ENCODE measurements around the gene LRCOL1. TPM values are rescaled to one million over a fixed set of nuclear protein-coding genes. Genes with fewer than 3 reads are reported as not detected.

Gene LRCOL1
- total RNA-seq, 1 donor from 2014 or later, result 1.8 TPM

- intact Hi-C loops (cut with DNase I), result no loop called here
- Histone ChIP-seq H3K4me1 (peaks cover 3% of the 10 kb centered on the region), H3K27ac (no peak overlapping the region), H3K36me3 (peaks cover 11% of the 10 kb centered on the region), H3K9me3 (no peaks in the 10 kb centered on the region), H3K4me3 (no peak overlapping the region), H3K27me3 (no peaks in the 10 kb centered on the region)
- TF ChIP-seq CTCF (IDR thresholded peaks at IDR 0.05), result no peak
- no peak for DNase-seq
- no peak for ATAC-seq
These were observed 41.4 kb downstream of the LRCOL1 start for GRCh38 chr12:132568826-132569480.

GRCh38 chr12:132568301-132568700 lies 42.1 kb downstream of the LRCOL1 start:
- no peak overlapping the region for H3K27ac ChIP-seq
- DNase-seq (no peak), ATAC-seq (no peak)
- intact Hi-C loops (cut with DNase I), result no loop called here
- no peaks in the 10 kb centered on the region for H3K9me3 ChIP-seq
- H3K27me3 ChIP-seq, result no peaks in the 10 kb centered on the region
- no peak overlapping the region for H3K4me3 ChIP-seq
- peaks cover 3% of the 10 kb centered on the region for H3K4me1 ChIP-seq
- peaks cover 7% of the 10 kb centered on the region for H3K36me3 ChIP-seq
- TF ChIP-seq CTCF (IDR thresholded peaks at IDR 0.05), result no peak

- DNase-seq (no peak), ATAC-seq (no peak)
- intact Hi-C loops (cut with DNase I), result no loop called here
- no peaks in the 10 kb centered on the region for H3K36me3 ChIP-seq
- TF ChIP-seq CTCF (IDR thresholded peaks at IDR 0.05), result no peak
- no peaks in the 10 kb centered on the region for H3K9me3 ChIP-seq
- no peak overlapping the region for H3K4me3 ChIP-seq
- H3K27me3 ChIP-seq, result no peaks in the 10 kb centered on the region
- H3K4me1 ChIP-seq, result peaks cover under 1% of the 10 kb centered on the region
- no peak overlapping the region for H3K27ac ChIP-seq
These were observed 43.8 kb downstream of the LRCOL1 start for GRCh38 chr12:132566516-132567131.

- Histone ChIP-seq H3K27me3 (no peaks in the 10 kb centered on the region), H3K9me3 (no peaks in the 10 kb centered on the region), H3K4me1 (peaks cover 9% of the 10 kb centered on the region), H3K27ac (no peak overlapping the region), H3K36me3 (no peaks in the 10 kb centered on the region), H3K4me3 (no peak overlapping the region)
- DNase-seq (no peak), ATAC-seq (no peak)
- intact Hi-C loops (cut with DNase I), result no loop called here
- TF ChIP-seq CTCF (IDR thresholded peaks at IDR 0.05), result no peak
These were observed 45.0 kb downstream of the LRCOL1 start for GRCh38 chr12:132565365-132565764.

GRCh38 chr12:132563911-132564310 lies 46.5 kb downstream of the LRCOL1 start:
- Histone ChIP-seq H3K4me3 (no peak overlapping the region), H3K4me1 (peaks cover 9% of the 10 kb centered on the region), H3K36me3 (no peaks in the 10 kb centered on the region), H3K27ac (no peak overlapping the region), H3K27me3 (no peaks in the 10 kb centered on the region), H3K9me3 (no peaks in the 10 kb centered on the region)
- intact Hi-C loops (cut with DNase I), result no loop called here
- DNase-seq, result no peak
- TF ChIP-seq CTCF (IDR thresholded peaks at IDR 0.05), result no peak
- no peak for ATAC-seq

All from upper lobe of right lung (tissue), 1 donor.